H1 (cell line): ENCODE data around the gene NMNAT3. TPM values are rescaled to one million over a fixed set of nuclear protein-coding genes. Genes with fewer than 3 reads are reported as not detected.

Experiments used
- ATF2 ChIP-seq: IDR thresholded peaks from 2 replicates; pipeline ENCODE4 v1.6.1; 2012; ENCODE audit warnings: low read length, inconsistent platforms
- CTBP2 ChIP-seq: IDR thresholded peaks from 2 replicates; pipeline ENCODE4 v1.7.0; 2011; ENCODE audit warnings: borderline replicate concordance, mild to moderate bottlenecking, moderate library complexity, mixed read lengths, low read length; ENCODE audit not compliant: insufficient read depth, insufficient read length
- EZH2 ChIP-seq: fragments of 200-600 bp; sonication (generic); IDR thresholded peaks from 2 replicates; pipeline ENCODE4 v1.7.1; 2012; ENCODE audit warnings: low read depth, mild to moderate bottlenecking, moderate library complexity, low read length, inconsistent platforms; ENCODE audit not compliant: severe bottlenecking
- HDAC2 ChIP-seq, 2 experiments: fragments of 300-600 bp in 1 of 2; sonication (generic) in 1 of 2; IDR thresholded peaks; 2 replicates each; pipeline ENCODE4 v1.6.1; 2011 to 2012; ENCODE audit warnings: low read depth in 2 of 2, low read length in 2 of 2, mild to moderate bottlenecking in 2 of 2, moderate library complexity in 2 of 2, borderline replicate concordance in 1 of 2, inconsistent platforms in 1 of 2
- TAF7 ChIP-seq: optimal IDR thresholded peaks from 2 replicates; pipeline ENCODE3; 2011; ENCODE audit warnings: low read depth, mild to moderate bottlenecking, inconsistent platforms, low read length, moderate library complexity, borderline replicate concordance
- polyA plus RNA-seq, 7 experiments: library from polyadenylated mRNA; depleted of rRNA in 3 of 7; stranded (reverse) in 5 of 7; unstranded in 2 of 7; fragments of >200 nt in 5 of 7; fragments of 200-250 nt in 2 of 7; gene quantifications; 1 replicate in 5 of 7; 2 replicates in 1 of 7; 4 replicates in 1 of 7; pipeline versions ENCODE4 v1.2.1 to v1.2.3, GENCODE V29; 2011 to 2013; ENCODE audit warnings: missing spikeins in 2 of 7, mixed read lengths in 2 of 7
- total RNA-seq: library from RNA; stranded (reverse); fragmentation: NEBNext Ultra II Directional; extraction: Animal tissue kit (Norgen Biotek cat#: 25700); gene quantifications from 2 replicates; pipeline ENCODE4 v1.2.1, GENCODE V29; 2021

The NMNAT3 gene
- total and polyA plus RNA-seq, 2 of the 8 experiments (the other 6 are each of a cell fraction or from before 2014, with no cell fraction given) = 4.2 to 4.3 TPM

- TF ChIP-seq HDAC2 (IDR thresholded peaks at IDR 0.05; ENCODE audit: borderline replicate concordance in 1 of 2, low read depth in 2 of 2, low read length in 2 of 2) (no peak), CTBP2 (no peak), ATF2 (no peak), TAF7 (no peak), EZH2 (no peak)
Measured at GRCh38 chr3:139695007-139695406, 17.2 kb upstream of the NMNAT3 start (continued).
